Measurements from ENCODE around the gene RBM47.
A peak's percentile ranks its signal among the peaks of the same experiment; 100 is the strongest.

RBM47 gene

GRCh38 chr4:40421839-40422708, 207.6 kb downstream of the RBM47 start:
- TF ChIP-seq CTCF (IDR thresholded peaks at IDR 0.05): no peak
- TF ChIP-seq ZFX (IDR thresholded peaks at IDR 0.05; ENCODE audit: borderline replicate concordance): no peak

GRCh38 chr4:40419231-40419912, 210.3 kb downstream of the RBM47 start:
- TF ChIP-seq ZFX (IDR thresholded peaks at IDR 0.05; ENCODE audit: borderline replicate concordance) (no peak), CTCF (IDR thresholded peaks at IDR 0.05) (no peak)
- H3K27ac ChIP-seq: peak overlapping the region; percentile 98

More at GRCh38 chr4:40421839-40422708, 207.6 kb downstream of the RBM47 start:
- H3K27ac ChIP-seq: no peak overlapping the region

- no peak for TF ChIP-seq CTCF (IDR thresholded peaks at IDR 0.05)
- no peak for TF ChIP-seq ZFX (IDR thresholded peaks at IDR 0.05; ENCODE audit: borderline replicate concordance)
- peak overlapping the region; percentile 98 for H3K27ac ChIP-seq
These were observed 211.0 kb downstream of the RBM47 start for GRCh38 chr4:40418430-40419230.

GRCh38 chr4:40417941-40418340, 211.7 kb downstream of the RBM47 start:
- TF ChIP-seq CTCF (IDR thresholded peaks at IDR 0.05): no peak
- no peak for TF ChIP-seq ZFX (IDR thresholded peaks at IDR 0.05; ENCODE audit: borderline replicate concordance)
- H3K27ac ChIP-seq: peak overlapping the region; percentile 98

- no peak overlapping the region for H3K27ac ChIP-seq
These were observed 215.0 kb downstream of the RBM47 start for GRCh38 chr4:40414673-40415072.

More at GRCh38 chr4:40414673-40415072, 215.0 kb downstream of the RBM47 start:
- TF ChIP-seq CTCF (IDR thresholded peaks at IDR 0.05) (no peak), ZFX (IDR thresholded peaks at IDR 0.05; ENCODE audit: borderline replicate concordance) (no peak)
